Gastrocnemius medialis (tissue), 4 donors: Measurements from ENCODE around the gene MYT1.

ENCODE experiments used
- CTCF ChIP-seq, 5 experiments: fragments of 450-650 bp in 3 of 5; fragments of 200-600 bp in 2 of 5; sonication (generic) in 2 of 5; IDR thresholded peaks in 4 of 5; conservative IDR thresholded peaks in 1 of 5; 1 replicate in 4 of 5; 2 replicates in 1 of 5; pipeline ENCODE4 v1.5.1; 2016 to 2019; ENCODE audit warnings: antibody characterized with exemption in 5 of 5, mild to moderate bottlenecking in 3 of 5, moderate library complexity in 3 of 5
- POLR2A ChIP-seq, 2 donors: fragments of 450-650 bp; IDR thresholded peaks; one replicate each; pipeline ENCODE4 v1.6.1; 2017; ENCODE audit warnings: antibody characterized with exemption in 2 of 2, mild to moderate bottlenecking in 2 of 2, moderate library complexity in 2 of 2

GRCh38 chr20:64223526-64224067, 59.3 kb downstream of the MYT1 start:
- TF ChIP-seq POLR2A (IDR thresholded peaks at IDR 0.05) (no peak), CTCF (IDR thresholded peaks at IDR 0.05 in 4 of 5, conservative IDR thresholded peaks at IDR 0.05 in 1 of 5) (peak in 3 of 5 experiments; percentile 23 to 47 (median 35))
